Lower leg skin (tissue), 4 donors: Measurements from ENCODE around the gene EIF6. TPM values are rescaled to one million over a fixed set of nuclear protein-coding genes. Genes with fewer than 3 reads are reported as not detected.

Source experiments
- DNase-seq, 2 donors: peaks; one replicate each; pipeline ENCODE4 v3.0.0-alpha.2; 2019; ENCODE audit warnings: low spot score in 2 of 2
- H3K4me3 ChIP-seq: fragments of 200-600 bp; sonication (generic); 2 replicates; pipeline ENCODE4 v1.5.1; 2017; ENCODE audit warnings: mild to moderate bottlenecking, low read depth; ENCODE audit not compliant: poor library complexity, severe bottlenecking
- CTCF ChIP-seq, 3 donors: fragments of 450-650 bp; IDR thresholded peaks; one replicate each; pipeline ENCODE4 v1.5.1; 2016; ENCODE audit warnings: antibody characterized with exemption in 3 of 3, mild to moderate bottlenecking in 3 of 3, moderate library complexity in 2 of 3
- POLR2A ChIP-seq, 2 donors: fragments of 450-650 bp; IDR thresholded peaks; one replicate each; pipeline ENCODE4 v1.6.1; 2016 to 2017; ENCODE audit warnings: antibody characterized with exemption in 2 of 2, mild to moderate bottlenecking in 1 of 2, moderate library complexity in 1 of 2
- WGBS, 2 donors: methylation state at CpG; one replicate each; pipeline ENCODE4 v1.1.5; 2018; 5-methylcytosine and 5-hydroxymethylcytosine counted together
- intact Hi-C: fragments of 100-400 bp; cut with DNase I; formaldehyde crosslinking; loops from one replicate; pipeline ENCODE4 v1.15.0; 2023; ENCODE audit warnings: low total_unique reads
- total RNA-seq, 4 donors: library from RNA; depleted of rRNA; stranded (reverse); fragments of >200 nt; gene quantifications; one replicate each; pipeline ENCODE4 v1.1.0, GENCODE V29; 2016

Gene EIF6
- total RNA-seq, 4 donors from 2014 or later = 148 to 240 (median 177) TPM

GRCh38 chr20:35320396-35321126, 36.0 kb upstream of the EIF6 start:
- intact Hi-C loops = no loop called here
- 93 to 100% methylated on average over 3 of the region's 3 CpGs for WGBS, 2 donors
- no peak for DNase-seq
- no peak overlapping the region for H3K4me3 ChIP-seq
- no peak for TF ChIP-seq POLR2A (IDR thresholded peaks at IDR 0.05)
- TF ChIP-seq CTCF (IDR thresholded peaks at IDR 0.05) = no peak

DNA sequence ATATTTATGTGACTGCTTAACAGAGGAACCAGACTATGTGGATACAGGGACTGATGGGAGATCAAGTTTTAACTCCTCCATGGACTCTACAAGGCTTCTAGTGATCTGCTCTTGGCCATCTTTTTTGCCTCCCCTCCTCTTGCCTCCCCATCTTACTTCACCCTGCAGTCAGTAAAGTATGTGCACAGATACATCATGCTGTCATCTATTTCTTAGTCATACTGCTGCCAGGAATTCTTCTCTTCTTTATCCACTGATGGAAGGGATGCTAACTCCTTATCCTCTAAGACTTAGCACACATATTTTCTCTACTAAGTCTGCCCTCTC, 35.3 kb upstream of the EIF6 start:
- intact Hi-C loops = no loop called here
- no peak for DNase-seq
- no peak overlapping the region for H3K4me3 ChIP-seq
- TF ChIP-seq POLR2A (IDR thresholded peaks at IDR 0.05) = no peak
- TF ChIP-seq CTCF (IDR thresholded peaks at IDR 0.05) = no peak

DNA sequence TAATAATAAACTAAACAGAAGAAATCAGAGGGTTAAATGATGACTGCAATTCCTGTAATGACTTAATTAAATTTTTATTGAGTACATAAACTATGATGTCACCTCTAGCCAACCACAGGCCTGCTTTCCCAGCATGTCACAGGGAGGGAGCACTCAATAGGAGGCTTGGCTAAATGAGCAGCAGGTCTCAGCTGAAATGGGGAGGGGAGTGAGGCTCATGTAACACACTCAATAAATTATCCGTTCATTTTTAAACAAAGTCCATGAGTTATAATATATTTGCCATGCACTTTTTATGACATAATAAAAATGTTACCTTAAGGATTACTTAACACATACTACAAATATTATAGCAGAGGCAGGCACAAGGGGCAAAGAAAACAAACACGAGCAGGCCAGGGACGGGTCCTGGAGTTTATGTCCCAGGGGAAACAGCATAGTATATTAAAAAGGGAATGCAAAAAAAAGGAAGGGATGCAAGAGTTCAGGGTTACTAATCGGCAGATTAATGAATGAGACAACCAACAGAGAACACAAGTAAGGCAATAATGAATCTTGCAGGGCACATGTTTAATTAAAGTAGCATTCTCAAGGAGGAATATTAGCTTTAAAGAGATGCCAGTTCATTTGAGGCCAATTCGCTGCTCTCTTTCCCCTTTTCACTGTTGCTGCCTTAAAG, 34.8 kb upstream of the EIF6 start:
- DNase-seq = no peak
- intact Hi-C loops = no loop called here
- TF ChIP-seq CTCF (IDR thresholded peaks at IDR 0.05) (no peak), POLR2A (IDR thresholded peaks at IDR 0.05) (no peak)
- no peak overlapping the region for H3K4me3 ChIP-seq
- WGBS, 2 donors = 52 to 59% methylated on average over 5 of the region's 5 CpGs

- 49 to 50% methylated on average over 6 of the region's 6 CpGs for WGBS, 2 donors
- H3K4me3 ChIP-seq = no peak overlapping the region
- intact Hi-C loops = no loop called here
- DNase-seq = peak in 1 of 2 donors; percentile 32
- TF ChIP-seq POLR2A (IDR thresholded peaks at IDR 0.05) (no peak), CTCF (IDR thresholded peaks at IDR 0.05) (no peak)
These were observed 34.1 kb upstream of the EIF6 start for GRCh38 chr20:35318502-35319157.

GRCh38 chr20:35317416-35318210, 33.0 kb upstream of the EIF6 start:
- 84 to 86% methylated on average over 5 of the region's 5 CpGs for WGBS, 2 donors

More at GRCh38 chr20:35317416-35318210, 33.0 kb upstream of the EIF6 start:
- intact Hi-C loops = no loop called here
- TF ChIP-seq CTCF (IDR thresholded peaks at IDR 0.05) = no peak
- no peak for TF ChIP-seq POLR2A (IDR thresholded peaks at IDR 0.05)
- no peak overlapping the region for H3K4me3 ChIP-seq
- DNase-seq = no peak
